ENCODE results near the gene NCAM2. TPM values are rescaled to one million over a fixed set of nuclear protein-coding genes. Genes with fewer than 3 reads are reported as not detected.

NCAM2 gene
- total RNA-seq, 1 donor from 2014 or later, result not detected

GRCh38 chr21:21085206-21085605, 87.0 kb downstream of the NCAM2 start:
- no peak for TF ChIP-seq CTCF (conservative IDR thresholded peaks at IDR 0.05; ENCODE audit: low read depth, low read length)
- H3K4me3 ChIP-seq (ENCODE audit: low read depth, low read length), result no peak overlapping the region
- no peak for DNase-seq (ENCODE audit: low read depth)

GRCh38 chr21:21096956-21097355, 98.7 kb downstream of the NCAM2 start:
- no peak for TF ChIP-seq CTCF (conservative IDR thresholded peaks at IDR 0.05; ENCODE audit: low read depth, low read length)
- no peak for DNase-seq (ENCODE audit: low read depth)
- no peak overlapping the region for H3K4me3 ChIP-seq (ENCODE audit: low read depth, low read length)

- no peak overlapping the region for H3K4me3 ChIP-seq (ENCODE audit: low read depth, low read length)
- DNase-seq (ENCODE audit: low read depth), result no peak
- no peak for TF ChIP-seq CTCF (conservative IDR thresholded peaks at IDR 0.05; ENCODE audit: low read depth, low read length)
Observed at GRCh38 chr21:21097466-21097865, 99.3 kb downstream of the NCAM2 start.

- TF ChIP-seq CTCF (conservative IDR thresholded peaks at IDR 0.05; ENCODE audit: low read depth, low read length), result peak; percentile 32
- no peak for DNase-seq (ENCODE audit: low read depth)
- no peak overlapping the region for H3K4me3 ChIP-seq (ENCODE audit: low read depth, low read length)
Observed at GRCh38 chr21:21101911-21102310, 103.7 kb downstream of the NCAM2 start.

- DNase-seq (ENCODE audit: low read depth), result no peak
- H3K4me3 ChIP-seq (ENCODE audit: low read depth, low read length), result no peak overlapping the region
- no peak for TF ChIP-seq CTCF (conservative IDR thresholded peaks at IDR 0.05; ENCODE audit: low read depth, low read length)
Observed at GRCh38 chr21:21102896-21103295, 104.7 kb downstream of the NCAM2 start.

GRCh38 chr21:21103692-21104091, 105.5 kb downstream of the NCAM2 start:
- no peak overlapping the region for H3K4me3 ChIP-seq (ENCODE audit: low read depth, low read length)
- no peak for TF ChIP-seq CTCF (conservative IDR thresholded peaks at IDR 0.05; ENCODE audit: low read depth, low read length)
- no peak for DNase-seq (ENCODE audit: low read depth)

GRCh38 chr21:21109736-21110135, 111.5 kb downstream of the NCAM2 start:
- no peak overlapping the region for H3K4me3 ChIP-seq (ENCODE audit: low read depth, low read length)
- TF ChIP-seq CTCF (conservative IDR thresholded peaks at IDR 0.05; ENCODE audit: low read depth, low read length), result no peak
- DNase-seq (ENCODE audit: low read depth), result no peak
